Immature natural killer cell (primary cell): ENCODE data around the gene ZNF611. TPM values are rescaled to one million over a fixed set of nuclear protein-coding genes. Genes with fewer than 3 reads are reported as not detected.
"Not testable (repeated sequence)": the region's sequence is repeated elsewhere in the genome, so short reads cannot be mapped to it uniquely, and the experiment has no call there.

ENCODE experiments used
- DNase-seq, 3 donors: peaks; one replicate each; pipeline ENCODE4 v3.0.0; 2022; ENCODE audit warnings: mixed read lengths in 1 of 3
- H3K27ac Mint-ChIP-seq, 6 donors: one replicate each; pipeline ENCODE4 v1.8.0; 2020; ENCODE audit warnings: mixed read lengths in 6 of 6, mild to moderate bottlenecking in 5 of 6, inconsistent platforms in 4 of 6, moderate library complexity in 3 of 6
- H3K27me3 Mint-ChIP-seq, 3 donors: one replicate each; pipeline ENCODE4 v1.8.0; 2020 to 2021; ENCODE audit warnings: low read depth in 3 of 3, mild to moderate bottlenecking in 3 of 3, mixed read lengths in 3 of 3, moderate library complexity in 3 of 3, inconsistent platforms in 1 of 3
- H3K36me3 Mint-ChIP-seq, 3 donors: one replicate each; pipeline ENCODE4 v1.8.0; 2020; ENCODE audit warnings: mixed read lengths in 3 of 3, inconsistent platforms in 2 of 3, mild to moderate bottlenecking in 2 of 3
- H3K4me1 Mint-ChIP-seq, 2 donors: one replicate each; pipeline ENCODE4 v1.8.0; 2020; ENCODE audit warnings: inconsistent platforms in 2 of 2, mild to moderate bottlenecking in 2 of 2, mixed read lengths in 2 of 2, moderate library complexity in 1 of 2
- H3K4me3 Mint-ChIP-seq, 5 donors: one replicate each; pipeline ENCODE4 v1.8.0; 2020; ENCODE audit warnings: mild to moderate bottlenecking in 5 of 5, mixed read lengths in 5 of 5, inconsistent platforms in 3 of 5, moderate library complexity in 3 of 5
- H3K9me3 Mint-ChIP-seq, 6 donors: one replicate each; pipeline ENCODE4 v1.8.0; 2020; ENCODE audit warnings: mild to moderate bottlenecking in 6 of 6, mixed read lengths in 6 of 6, inconsistent platforms in 4 of 6, moderate library complexity in 3 of 6
- polyA plus RNA-seq, 3 donors: library from polyadenylated mRNA; unstranded; fragments of 300-500 nt; fragmentation: Illumina TruSeq; gene quantifications; one replicate each; pipeline ENCODE4 v1.2.3, GENCODE V29; 2021

ZNF611 gene
- polyA plus RNA-seq, 3 donors from 2014 or later = 18.4 to 75.2 (median 27.4) TPM

GRCh38 chr19:52688925-52689796, 45.7 kb downstream of the ZNF611 start:
- Mint-ChIP-seq H3K4me1 (peaks cover 42 to 50% of the 10 kb centered on the region in 2 donors), H3K4me3 (peak overlapping the region; percentile 91 to 99 (median 95)), H3K27ac (peak overlapping the region; percentile 92 to 98 (median 94)), H3K27me3 (peaks cover 7 to 12% (median 8%) of the 10 kb centered on the region in 3 donors)
- H3K9me3 Mint-ChIP-seq, H3K36me3 Mint-ChIP-seq, DNase-seq: not testable (repeated sequence)

- Mint-ChIP-seq H3K4me1 (peaks cover 43 to 50% of the 10 kb centered on the region in 2 donors), H3K27ac (peak overlapping the region; percentile 18 to 95 (median 74)), H3K4me3 (peak overlapping the region in 4 of 5 donors; percentile 1 to 98 (median 50)), H3K36me3 (no peaks in the 10 kb centered on the region), H3K9me3 (no peaks in the 10 kb centered on the region), H3K27me3 (peaks cover 7 to 12% (median 8%) of the 10 kb centered on the region in 3 donors)
- DNase-seq = no peak
Measured at GRCh38 chr19:52688335-52688734, 46.5 kb downstream of the ZNF611 start.

GRCh38 chr19:52687684-52688083, 47.2 kb downstream of the ZNF611 start:
- Mint-ChIP-seq H3K9me3 (no peaks in the 10 kb centered on the region), H3K4me1 (peaks cover 45 to 50% of the 10 kb centered on the region in 2 donors), H3K27ac (no peak overlapping the region), H3K36me3 (no peaks in the 10 kb centered on the region), H3K27me3 (peaks cover 7 to 12% (median 8%) of the 10 kb centered on the region in 3 donors), H3K4me3 (no peak overlapping the region)
- DNase-seq = no peak

- DNase-seq = no peak
- H3K27ac Mint-ChIP-seq = no peak overlapping the region
- H3K4me1 Mint-ChIP-seq = peaks cover 40 to 48% of the 10 kb centered on the region in 2 donors
- H3K9me3 Mint-ChIP-seq = no peaks in the 10 kb centered on the region
- peaks cover 3 to 9% (median 5%) of the 10 kb centered on the region in 3 donors for H3K27me3 Mint-ChIP-seq
- peaks cover 0 to 3% (median 0%) of the 10 kb centered on the region in 3 donors for H3K36me3 Mint-ChIP-seq
- no peak overlapping the region for H3K4me3 Mint-ChIP-seq
Measured at GRCh38 chr19:52685811-52686210, 49.0 kb downstream of the ZNF611 start.

GRCh38 chr19:52681216-52681615, 53.6 kb downstream of the ZNF611 start:
- Mint-ChIP-seq H3K27ac (peak overlapping the region in 5 of 6 donors; percentile 21 to 65 (median 31)), H3K4me1 (peaks cover 24 to 48% of the 10 kb centered on the region in 2 donors)
- H3K36me3 Mint-ChIP-seq, DNase-seq, H3K4me3 Mint-ChIP-seq, H3K27me3 Mint-ChIP-seq, H3K9me3 Mint-ChIP-seq: not testable (repeated sequence)

GRCh38 chr19:52679598-52679997, 55.2 kb downstream of the ZNF611 start:
- H3K4me1 Mint-ChIP-seq = peaks cover 33 to 52% of the 10 kb centered on the region in 2 donors
- H3K27me3 Mint-ChIP-seq = peaks cover 0 to under 1% (median 0%) of the 10 kb centered on the region in 3 donors
- H3K27ac Mint-ChIP-seq = peak overlapping the region in 4 of 6 donors; percentile 1 to 47 (median 24)
- no peaks in the 10 kb centered on the region for H3K9me3 Mint-ChIP-seq
- peaks cover 0 to 16% (median 13%) of the 10 kb centered on the region in 3 donors for H3K36me3 Mint-ChIP-seq
- no peak for DNase-seq
- no peak overlapping the region for H3K4me3 Mint-ChIP-seq

GRCh38 chr19:52675239-52675638, 59.6 kb downstream of the ZNF611 start:
- DNase-seq, H3K4me3 Mint-ChIP-seq, H3K9me3 Mint-ChIP-seq, H3K27me3 Mint-ChIP-seq: not testable (repeated sequence)
- Mint-ChIP-seq H3K27ac (peak overlapping the region in 5 of 6 donors; percentile 12 to 92 (median 74)), H3K36me3 (peaks cover under 1 to 19% (median 13%) of the 10 kb centered on the region in 3 donors), H3K4me1 (peaks cover 39 to 56% of the 10 kb centered on the region in 2 donors)

GRCh38 chr19:52673014-52673413, 61.8 kb downstream of the ZNF611 start:
- peak overlapping the region in 2 of 5 donors; percentile 18 to 40 for H3K4me3 Mint-ChIP-seq
- peaks cover 34 to 42% of the 10 kb centered on the region in 2 donors for H3K4me1 Mint-ChIP-seq
- DNase-seq = no peak
- H3K27ac Mint-ChIP-seq = peak overlapping the region in 5 of 6 donors; percentile 48 to 74 (median 61)
- H3K9me3 Mint-ChIP-seq = no peaks in the 10 kb centered on the region
- peaks cover 4 to 21% (median 14%) of the 10 kb centered on the region in 3 donors for H3K36me3 Mint-ChIP-seq
- no peaks in the 10 kb centered on the region for H3K27me3 Mint-ChIP-seq

GRCh38 chr19:52670046-52670445, 64.8 kb downstream of the ZNF611 start:
- Mint-ChIP-seq H3K4me1 (peaks cover 24 to 28% of the 10 kb centered on the region in 2 donors), H3K27ac (peak overlapping the region in 2 of 6 donors; percentile 2 to 86), H3K27me3 (peaks cover 0 to 2% (median 2%) of the 10 kb centered on the region in 3 donors), H3K4me3 (no peak overlapping the region), H3K9me3 (no peaks in the 10 kb centered on the region), H3K36me3 (peaks cover 4 to 23% (median 7%) of the 10 kb centered on the region in 3 donors)
- no peak for DNase-seq

GRCh38 chr19:52669586-52669985, 65.3 kb downstream of the ZNF611 start:
- Mint-ChIP-seq H3K4me3 (no peak overlapping the region), H3K4me1 (peaks cover 20 to 23% of the 10 kb centered on the region in 2 donors), H3K9me3 (no peaks in the 10 kb centered on the region), H3K36me3 (peaks cover 4 to 19% (median 7%) of the 10 kb centered on the region in 3 donors), H3K27ac (peak overlapping the region in 2 of 6 donors; percentile 12 to 86), H3K27me3 (peaks cover 0 to 2% (median 2%) of the 10 kb centered on the region in 3 donors)
- no peak for DNase-seq

GRCh38 chr19:52667972-52668371, 66.9 kb downstream of the ZNF611 start:
- DNase-seq = no peak
- Mint-ChIP-seq H3K9me3 (no peaks in the 10 kb centered on the region), H3K4me1 (peaks cover 6 to 13% of the 10 kb centered on the region in 2 donors), H3K27ac (no peak overlapping the region), H3K4me3 (no peak overlapping the region), H3K36me3 (peaks cover 4 to 19% (median 7%) of the 10 kb centered on the region in 3 donors), H3K27me3 (peaks cover 0 to 2% (median 2%) of the 10 kb centered on the region in 3 donors)

GRCh38 chr19:52666506-52666905, 68.3 kb downstream of the ZNF611 start:
- peaks cover 4 to 19% of the 10 kb centered on the region in 2 donors for H3K4me1 Mint-ChIP-seq
- no peak overlapping the region for H3K4me3 Mint-ChIP-seq
- peaks cover 4 to 27% (median 8%) of the 10 kb centered on the region in 3 donors for H3K36me3 Mint-ChIP-seq

GRCh38 chr19:52665529-52665928, 69.3 kb downstream of the ZNF611 start:
- H3K36me3 Mint-ChIP-seq = peaks cover 2 to 34% (median 14%) of the 10 kb centered on the region in 3 donors
- H3K27me3 Mint-ChIP-seq = peaks cover 0 to 2% (median 2%) of the 10 kb centered on the region in 3 donors
- H3K4me3 Mint-ChIP-seq = no peak overlapping the region
- peaks cover 9 to 29% of the 10 kb centered on the region in 2 donors for H3K4me1 Mint-ChIP-seq
- H3K27ac Mint-ChIP-seq = peak overlapping the region in 1 of 6 donors; percentile 32
- no peak for DNase-seq
- no peaks in the 10 kb centered on the region for H3K9me3 Mint-ChIP-seq

More at GRCh38 chr19:52666506-52666905, 68.3 kb downstream of the ZNF611 start:
- H3K27ac Mint-ChIP-seq = peak overlapping the region in 2 of 6 donors; percentile 7 to 40
- no peaks in the 10 kb centered on the region for H3K9me3 Mint-ChIP-seq
- no peak for DNase-seq
- peaks cover 0 to 2% (median 2%) of the 10 kb centered on the region in 3 donors for H3K27me3 Mint-ChIP-seq

GRCh38 chr19:52665027-52665426, 69.8 kb downstream of the ZNF611 start:
- peaks cover 6 to 37% (median 16%) of the 10 kb centered on the region in 3 donors for H3K36me3 Mint-ChIP-seq
- no peak overlapping the region for H3K27ac Mint-ChIP-seq
- peaks cover 8 to 32% of the 10 kb centered on the region in 2 donors for H3K4me1 Mint-ChIP-seq
- no peak for DNase-seq
- H3K9me3 Mint-ChIP-seq = no peaks in the 10 kb centered on the region
- peaks cover 0 to 2% (median 2%) of the 10 kb centered on the region in 3 donors for H3K27me3 Mint-ChIP-seq
- H3K4me3 Mint-ChIP-seq = no peak overlapping the region
